GM12878 (cell line): ENCODE data around the gene GNAT1.

ENCODE experiments used
- HDAC6 ChIP-seq: fragments of 200-600 bp; sonication (generic); IDR thresholded peaks from one replicate; pipeline ENCODE4 v1.8.0; 2017; ENCODE audit warnings: antibody characterized with exemption; ENCODE audit not compliant: unreplicated experiment
- NBN ChIP-seq: fragments of 450-650 bp; IDR thresholded peaks from 2 replicates; pipeline ENCODE4 v1.6.1; 2016
- PAX8 ChIP-seq: fragments of 450-650 bp; IDR thresholded peaks from 2 replicates; pipeline ENCODE4 v1.6.1; 2017; ENCODE audit warnings: mild to moderate bottlenecking, moderate library complexity
- SRF ChIP-seq, 2 experiments: IDR thresholded peaks; 2 replicates each; pipeline ENCODE4 v1.6.1; 2011; ENCODE audit warnings: low read depth in 2 of 2, low read length in 2 of 2, mild to moderate bottlenecking in 1 of 2, moderate library complexity in 1 of 2
- STAT3 ChIP-seq: IDR thresholded peaks from 2 replicates; pipeline ENCODE4 v1.6.1; 2011; ENCODE audit warnings: low read depth, low read length, improper control_type of control experiment
- TF ChIP-seq, protein P1 (sequence below): IDR thresholded peaks from 2 replicates; pipeline ENCODE4 v1.6.1; 2011; ENCODE audit warnings: low read depth, low read length, improper control_type of control experiment, borderline replicate concordance
- TF ChIP-seq, protein P2 (sequence below): IDR thresholded peaks from 2 replicates; pipeline ENCODE4 v1.6.1; 2012; ENCODE audit warnings: low read length, inconsistent platforms
- TF ChIP-seq, protein P3 (sequence below), 3 experiments: IDR thresholded peaks in 2 of 3; conservative IDR thresholded peaks in 1 of 3; 2 replicates each; pipeline ENCODE4 v1.5.1; 2011; ENCODE audit warnings: low read depth in 3 of 3, low read length in 3 of 3, mild to moderate bottlenecking in 3 of 3, control low read depth in 2 of 3, moderate library complexity in 2 of 3, inconsistent platforms in 1 of 3, mixed read lengths in 1 of 3; ENCODE audit not compliant: control insufficient read depth in 2 of 3, insufficient read depth in 1 of 3; ENCODE audit errors: extremely low read depth in 1 of 3
- TF ChIP-seq, protein P4 (sequence below): fragments of 450-650 bp; IDR thresholded peaks from 2 replicates; pipeline ENCODE4 v1.6.1; 2018; ENCODE audit warnings: mild to moderate bottlenecking, low read depth, moderate library complexity; ENCODE audit not compliant: partially characterized antibody
- TF ChIP-seq, protein P5 (sequence below): IDR thresholded peaks from 2 replicates; pipeline ENCODE4 v1.6.1; 2012; ENCODE audit warnings: low read depth, low read length, improper control_type of control experiment

DNA sequence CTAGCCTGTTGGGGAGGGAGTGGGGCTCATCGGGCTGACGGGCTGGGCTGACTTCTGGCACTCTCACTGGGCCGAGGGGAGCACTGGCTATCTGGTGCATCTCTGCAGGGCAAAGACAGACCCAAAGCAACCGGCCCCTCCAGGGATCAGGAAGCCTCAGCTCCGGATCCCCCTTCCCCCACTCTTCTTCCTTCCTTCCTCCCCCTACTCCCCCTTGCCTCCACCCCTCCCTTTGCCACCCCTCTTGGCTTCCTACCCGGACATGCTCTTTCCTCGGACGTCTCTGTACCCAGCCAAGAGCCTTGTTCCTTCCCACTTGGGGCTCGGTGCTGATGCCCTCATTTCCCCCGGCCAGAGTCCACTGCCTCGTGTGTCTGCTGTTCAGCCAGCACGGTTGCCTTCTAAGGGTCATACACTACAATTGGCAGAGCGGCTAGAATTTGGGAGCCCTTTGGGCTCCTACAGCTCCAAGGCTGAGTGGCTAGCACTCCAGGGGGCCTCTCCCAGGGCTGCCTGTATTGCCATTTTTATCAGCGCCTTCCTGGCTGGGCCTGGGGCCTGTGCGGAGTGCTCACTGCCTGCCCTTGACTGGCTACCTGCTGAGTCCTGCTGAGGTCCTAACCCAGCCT, 25.4 kb upstream of the GNAT1 start:
- TF ChIP-seq, protein P1, sequence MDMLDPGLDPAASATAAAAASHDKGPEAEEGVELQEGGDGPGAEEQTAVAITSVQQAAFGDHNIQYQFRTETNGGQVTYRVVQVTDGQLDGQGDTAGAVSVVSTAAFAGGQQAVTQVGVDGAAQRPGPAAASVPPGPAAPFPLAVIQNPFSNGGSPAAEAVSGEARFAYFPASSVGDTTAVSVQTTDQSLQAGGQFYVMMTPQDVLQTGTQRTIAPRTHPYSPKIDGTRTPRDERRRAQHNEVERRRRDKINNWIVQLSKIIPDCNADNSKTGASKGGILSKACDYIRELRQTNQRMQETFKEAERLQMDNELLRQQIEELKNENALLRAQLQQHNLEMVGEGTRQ = no peak
- TF ChIP-seq SRF (IDR thresholded peaks at IDR 0.05; ENCODE audit: low read depth in 2 of 2, low read length in 2 of 2) (no peak), STAT3 (no peak), NBN (no peak), HDAC6 (no peak), PAX8 (no peak)
- TF ChIP-seq, protein P2, sequence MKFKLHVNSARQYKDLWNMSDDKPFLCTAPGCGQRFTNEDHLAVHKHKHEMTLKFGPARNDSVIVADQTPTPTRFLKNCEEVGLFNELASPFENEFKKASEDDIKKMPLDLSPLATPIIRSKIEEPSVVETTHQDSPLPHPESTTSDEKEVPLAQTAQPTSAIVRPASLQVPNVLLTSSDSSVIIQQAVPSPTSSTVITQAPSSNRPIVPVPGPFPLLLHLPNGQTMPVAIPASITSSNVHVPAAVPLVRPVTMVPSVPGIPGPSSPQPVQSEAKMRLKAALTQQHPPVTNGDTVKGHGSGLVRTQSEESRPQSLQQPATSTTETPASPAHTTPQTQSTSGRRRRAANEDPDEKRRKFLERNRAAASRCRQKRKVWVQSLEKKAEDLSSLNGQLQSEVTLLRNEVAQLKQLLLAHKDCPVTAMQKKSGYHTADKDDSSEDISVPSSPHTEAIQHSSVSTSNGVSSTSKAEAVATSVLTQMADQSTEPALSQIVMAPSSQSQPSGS = no peak
- TF ChIP-seq, protein P3, sequence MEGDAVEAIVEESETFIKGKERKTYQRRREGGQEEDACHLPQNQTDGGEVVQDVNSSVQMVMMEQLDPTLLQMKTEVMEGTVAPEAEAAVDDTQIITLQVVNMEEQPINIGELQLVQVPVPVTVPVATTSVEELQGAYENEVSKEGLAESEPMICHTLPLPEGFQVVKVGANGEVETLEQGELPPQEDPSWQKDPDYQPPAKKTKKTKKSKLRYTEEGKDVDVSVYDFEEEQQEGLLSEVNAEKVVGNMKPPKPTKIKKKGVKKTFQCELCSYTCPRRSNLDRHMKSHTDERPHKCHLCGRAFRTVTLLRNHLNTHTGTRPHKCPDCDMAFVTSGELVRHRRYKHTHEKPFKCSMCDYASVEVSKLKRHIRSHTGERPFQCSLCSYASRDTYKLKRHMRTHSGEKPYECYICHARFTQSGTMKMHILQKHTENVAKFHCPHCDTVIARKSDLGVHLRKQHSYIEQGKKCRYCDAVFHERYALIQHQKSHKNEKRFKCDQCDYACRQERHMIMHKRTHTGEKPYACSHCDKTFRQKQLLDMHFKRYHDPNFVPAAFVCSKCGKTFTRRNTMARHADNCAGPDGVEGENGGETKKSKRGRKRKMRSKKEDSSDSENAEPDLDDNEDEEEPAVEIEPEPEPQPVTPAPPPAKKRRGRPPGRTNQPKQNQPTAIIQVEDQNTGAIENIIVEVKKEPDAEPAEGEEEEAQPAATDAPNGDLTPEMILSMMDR (IDR thresholded peaks at IDR 0.05 in 2 of 3, conservative IDR thresholded peaks at IDR 0.05 in 1 of 3; ENCODE audit: control insufficient read depth in 2 of 3, extremely low read depth in 1 of 3, insufficient read depth in 1 of 3, low read depth in 3 of 3, low read length in 3 of 3) = no peak
- TF ChIP-seq, protein P4, sequence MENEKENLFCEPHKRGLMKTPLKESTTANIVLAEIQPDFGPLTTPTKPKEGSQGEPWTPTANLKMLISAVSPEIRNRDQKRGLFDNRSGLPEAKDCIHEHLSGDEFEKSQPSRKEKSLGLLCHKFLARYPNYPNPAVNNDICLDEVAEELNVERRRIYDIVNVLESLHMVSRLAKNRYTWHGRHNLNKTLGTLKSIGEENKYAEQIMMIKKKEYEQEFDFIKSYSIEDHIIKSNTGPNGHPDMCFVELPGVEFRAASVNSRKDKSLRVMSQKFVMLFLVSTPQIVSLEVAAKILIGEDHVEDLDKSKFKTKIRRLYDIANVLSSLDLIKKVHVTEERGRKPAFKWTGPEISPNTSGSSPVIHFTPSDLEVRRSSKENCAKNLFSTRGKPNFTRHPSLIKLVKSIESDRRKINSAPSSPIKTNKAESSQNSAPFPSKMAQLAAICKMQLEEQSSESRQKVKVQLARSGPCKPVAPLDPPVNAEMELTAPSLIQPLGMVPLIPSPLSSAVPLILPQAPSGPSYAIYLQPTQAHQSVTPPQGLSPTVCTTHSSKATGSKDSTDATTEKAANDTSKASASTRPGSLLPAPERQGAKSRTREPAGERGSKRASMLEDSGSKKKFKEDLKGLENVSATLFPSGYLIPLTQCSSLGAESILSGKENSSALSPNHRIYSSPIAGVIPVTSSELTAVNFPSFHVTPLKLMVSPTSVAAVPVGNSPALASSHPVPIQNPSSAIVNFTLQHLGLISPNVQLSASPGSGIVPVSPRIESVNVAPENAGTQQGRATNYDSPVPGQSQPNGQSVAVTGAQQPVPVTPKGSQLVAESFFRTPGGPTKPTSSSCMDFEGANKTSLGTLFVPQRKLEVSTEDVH = no peak
- TF ChIP-seq, protein P5, sequence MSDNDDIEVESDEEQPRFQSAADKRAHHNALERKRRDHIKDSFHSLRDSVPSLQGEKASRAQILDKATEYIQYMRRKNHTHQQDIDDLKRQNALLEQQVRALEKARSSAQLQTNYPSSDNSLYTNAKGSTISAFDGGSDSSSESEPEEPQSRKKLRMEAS = no peak
